ENCODE results near the gene TMC1.

DNA sequence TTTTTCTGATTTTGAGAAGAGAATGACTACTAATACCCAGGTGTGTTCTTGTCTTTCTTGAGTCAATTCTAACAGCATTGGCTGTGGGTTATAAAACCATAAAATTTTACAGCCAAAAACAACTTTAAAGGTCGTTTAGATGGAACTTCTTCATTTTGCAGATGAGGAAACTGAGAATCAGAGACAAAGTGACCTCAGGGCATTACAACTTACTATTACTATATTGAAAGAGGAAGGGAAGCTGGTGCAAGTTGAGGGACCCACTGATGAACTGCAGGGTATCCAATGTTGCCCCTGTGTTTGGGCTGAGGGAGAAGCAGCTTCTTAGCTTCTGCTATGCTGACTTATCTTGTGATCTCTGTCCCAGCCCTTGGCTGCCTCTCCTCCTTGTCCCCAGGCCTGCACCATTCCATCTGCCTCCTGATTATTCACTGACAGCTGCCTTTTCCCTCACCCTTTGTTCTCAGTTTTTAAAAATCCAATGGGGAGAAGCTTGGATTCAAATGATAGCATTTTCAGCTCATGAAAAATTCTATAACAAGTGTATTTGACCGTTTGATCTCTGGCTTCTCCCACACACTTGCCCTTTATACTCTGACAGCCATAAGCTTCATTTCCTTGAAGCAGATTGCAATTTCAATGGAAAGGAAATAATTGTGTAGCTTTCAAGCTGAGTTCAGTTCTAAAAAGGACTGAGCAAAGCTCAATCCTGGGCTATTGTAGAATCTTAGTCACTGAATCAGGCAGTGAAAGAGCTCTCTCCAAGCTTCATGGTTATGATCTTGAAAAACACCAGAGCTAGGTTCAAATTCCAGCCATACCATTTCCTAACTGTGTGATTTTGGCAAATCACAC lies 68.5 kb downstream of the TMC1 start:
- TF ChIP-seq, protein P1, sequence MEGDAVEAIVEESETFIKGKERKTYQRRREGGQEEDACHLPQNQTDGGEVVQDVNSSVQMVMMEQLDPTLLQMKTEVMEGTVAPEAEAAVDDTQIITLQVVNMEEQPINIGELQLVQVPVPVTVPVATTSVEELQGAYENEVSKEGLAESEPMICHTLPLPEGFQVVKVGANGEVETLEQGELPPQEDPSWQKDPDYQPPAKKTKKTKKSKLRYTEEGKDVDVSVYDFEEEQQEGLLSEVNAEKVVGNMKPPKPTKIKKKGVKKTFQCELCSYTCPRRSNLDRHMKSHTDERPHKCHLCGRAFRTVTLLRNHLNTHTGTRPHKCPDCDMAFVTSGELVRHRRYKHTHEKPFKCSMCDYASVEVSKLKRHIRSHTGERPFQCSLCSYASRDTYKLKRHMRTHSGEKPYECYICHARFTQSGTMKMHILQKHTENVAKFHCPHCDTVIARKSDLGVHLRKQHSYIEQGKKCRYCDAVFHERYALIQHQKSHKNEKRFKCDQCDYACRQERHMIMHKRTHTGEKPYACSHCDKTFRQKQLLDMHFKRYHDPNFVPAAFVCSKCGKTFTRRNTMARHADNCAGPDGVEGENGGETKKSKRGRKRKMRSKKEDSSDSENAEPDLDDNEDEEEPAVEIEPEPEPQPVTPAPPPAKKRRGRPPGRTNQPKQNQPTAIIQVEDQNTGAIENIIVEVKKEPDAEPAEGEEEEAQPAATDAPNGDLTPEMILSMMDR (IDR thresholded peaks at IDR 0.05; ENCODE audit: borderline replicate concordance, extremely low read depth, low read length, poor library complexity, severe bottlenecking): no peak
- TF ChIP-seq EZH2 (IDR thresholded peaks at IDR 0.05; ENCODE audit: borderline replicate concordance, low read depth, low read length, severe bottlenecking): no peak
